PC-9 (cell line): ENCODE data around the gene TRAPPC3L. TPM values are rescaled to one million over a fixed set of nuclear protein-coding genes. Genes with fewer than 3 reads are reported as not detected.

Experiments used
- BruUV-seq: library from RNA; stranded (reverse); fragments of 400-500 nt; replicated peaks from 2 replicates; lab custom pipeline; 2021; lab: Mats Ljungman, UMichigan
- CTCF ChIA-PET: fragments of 300-600 bp; sonication (Branson Sonifier 250); formaldehyde crosslinking; loops from one replicate; lab custom pipeline; 2022; ENCODE audit warnings: antibody characterized with exemption; lab: Charles Lee
- POLR2A ChIA-PET: fragments of 300-600 bp; sonication (Branson Sonifier 250); formaldehyde crosslinking; loops from one replicate; lab custom pipeline; 2022; ENCODE audit warnings: antibody characterized with exemption; ENCODE audit not compliant: unreplicated experiment; lab: Charles Lee
- DNase-seq, 2 experiments: peaks; one replicate each; pipeline versions ENCODE4 v3.0.0 to v3.0.0-alpha.2; 2015 to 2022; ENCODE audit warnings: mixed read lengths in 1 of 2
- H2AFZ ChIP-seq: fragments of 200-600 bp; sonication (generic); 2 replicates; pipeline ENCODE4 v1.8.1; 2017; ENCODE audit warnings: antibody characterized with exemption
- H3F3A ChIP-seq: fragments of 200-600 bp; sonication (generic); 2 replicates; pipeline ENCODE4 v1.8.1; 2017; ENCODE audit warnings: antibody characterized with exemption, mild to moderate bottlenecking, low read depth; ENCODE audit not compliant: insufficient read depth
- H3K27ac ChIP-seq: fragments of 200-600 bp; sonication (generic); 2 replicates; pipeline ENCODE4 v1.6.1; 2016; ENCODE audit warnings: mixed run types
- H3K27me3 ChIP-seq: fragments of 200-600 bp; sonication (generic); 2 replicates; pipeline ENCODE4 v1.6.1; 2016; ENCODE audit warnings: low read depth, mixed run types; ENCODE audit not compliant: insufficient read depth
- H3K36me3 ChIP-seq: fragments of 200-600 bp; sonication (generic); 2 replicates; pipeline ENCODE4 v1.6.1; 2016; ENCODE audit warnings: low read depth, mixed run types
- H3K4me1 ChIP-seq: fragments of 200-600 bp; sonication (generic); replicated peaks from 2 replicates; pipeline ENCODE4 v1.6.1; 2016; ENCODE audit warnings: mixed run types; ENCODE audit not compliant: insufficient read depth
- H3K4me2 ChIP-seq: fragments of 200-600 bp; sonication (generic); 2 replicates; pipeline ENCODE4 v1.6.1; 2017; ENCODE audit warnings: mixed run types
- H3K4me3 ChIP-seq: fragments of 200-600 bp; sonication (generic); 2 replicates; pipeline ENCODE4 v1.6.1; 2016; ENCODE audit warnings: mixed run types
- H3K79me2 ChIP-seq: fragments of 200-600 bp; sonication (generic); 2 replicates; pipeline ENCODE4 v1.6.1; 2017; ENCODE audit warnings: low read depth, mixed run types
- H3K9me2 ChIP-seq: fragments of 200-600 bp; sonication (generic); 2 replicates; pipeline ENCODE4 v1.8.1; 2017; ENCODE audit warnings: mild to moderate bottlenecking; ENCODE audit not compliant: insufficient read depth
- H3K9me3 ChIP-seq: fragments of 200-600 bp; sonication (generic); 2 replicates; pipeline ENCODE4 v1.8.1; 2016; ENCODE audit warnings: low read depth; ENCODE audit not compliant: insufficient read depth
- H4K20me1 ChIP-seq: fragments of 200-600 bp; sonication (generic); 2 replicates; pipeline ENCODE4 v1.8.1; 2017; ENCODE audit not compliant: insufficient read depth
- CTCF ChIP-seq: fragments of 200-600 bp; sonication (generic); conservative IDR thresholded peaks from 2 replicates; pipeline ENCODE4 v1.6.1; 2017; ENCODE audit warnings: mixed run types, antibody characterized with exemption, mild to moderate bottlenecking, moderate library complexity
- EZH2 ChIP-seq: fragments of 200-600 bp; sonication (generic); IDR thresholded peaks from 2 replicates; pipeline ENCODE4 v1.8.0; 2017; ENCODE audit warnings: antibody characterized with exemption, low read depth
- intact Hi-C: fragments of 100-400 bp; cut with micrococcal nuclease; formaldehyde crosslinking; loops from one replicate; pipeline ENCODE4 v1.10.0; 2022; ENCODE audit not compliant: unreplicated experiment
- total RNA-seq: library from RNA; stranded (reverse); gene quantifications from 2 replicates; pipeline ENCODE4 v1.2.3, GENCODE V29; 2021

Gene TRAPPC3L
- total RNA-seq, 1 experiment from 2014 or later, result not detected

GRCh38 chr6:116483616-116484015 is 61.9 kb downstream of the TRAPPC3L start:
- intact Hi-C loops, result no loop called here
- H3F3A ChIP-seq, result no peaks in the 10 kb centered on the region
- no peaks in the 10 kb centered on the region for H3K4me1 ChIP-seq
- H3K27me3 ChIP-seq, result no peaks in the 10 kb centered on the region; the same call in 1 of the 2 replicates
- H3K27ac ChIP-seq, result no peak overlapping the region
- H4K20me1 ChIP-seq, result no peaks in the 10 kb centered on the region
- ChIA-PET POLR2A (no interaction called here), CTCF (no interaction called here)
- H3K79me2 ChIP-seq, result no peaks in the 10 kb centered on the region
- no peaks in the 10 kb centered on the region for H3K9me3 ChIP-seq
- no peaks in the 10 kb centered on the region for H3K9me2 ChIP-seq
- H3K36me3 ChIP-seq, result no peaks in the 10 kb centered on the region
- H2AFZ ChIP-seq, result no peak overlapping the region
- no peak overlapping the region for H3K4me3 ChIP-seq
- no peak overlapping the region for H3K4me2 ChIP-seq
- no TSS peak for BruUV-seq
- DNase-seq, result no peak
- TF ChIP-seq EZH2, result no peak
- no peak for TF ChIP-seq CTCF

GRCh38 chr6:116482780-116483179 is 62.7 kb downstream of the TRAPPC3L start:
- ChIA-PET CTCF (no interaction called here), POLR2A (no interaction called here)
- Histone ChIP-seq H3K27ac (no peak overlapping the region), H4K20me1 (no peaks in the 10 kb centered on the region), H3K4me3 (no peak overlapping the region), H3K4me1 (no peaks in the 10 kb centered on the region), H2AFZ (no peak overlapping the region), H3K27me3 (no peaks in the 10 kb centered on the region; the same call in 1 of the 2 replicates), H3F3A (no peaks in the 10 kb centered on the region), H3K36me3 (no peaks in the 10 kb centered on the region), H3K79me2 (no peaks in the 10 kb centered on the region), H3K9me2 (no peaks in the 10 kb centered on the region), H3K9me3 (no peaks in the 10 kb centered on the region), H3K4me2 (no peak overlapping the region)
- BruUV-seq, result no TSS peak
- DNase-seq, result no peak
- intact Hi-C loops, result no loop called here
- TF ChIP-seq CTCF, result no peak
- TF ChIP-seq EZH2, result no peak

GRCh38 chr6:116476002-116476678 is 69.3 kb downstream of the TRAPPC3L start:
- H3K36me3 ChIP-seq, result no peaks in the 10 kb centered on the region
- no peaks in the 10 kb centered on the region for H3K27me3 ChIP-seq
- no peaks in the 10 kb centered on the region for H3K4me1 ChIP-seq
- H3F3A ChIP-seq, result no peaks in the 10 kb centered on the region
- intact Hi-C loops, result no loop called here
- H3K9me3 ChIP-seq, result no peaks in the 10 kb centered on the region
- no peak for TF ChIP-seq EZH2
- no peak for TF ChIP-seq CTCF
- H3K9me2 ChIP-seq, result no peaks in the 10 kb centered on the region
- H2AFZ ChIP-seq, result no peak overlapping the region
- ChIA-PET POLR2A (no interaction called here), CTCF (no interaction called here)
- no peak overlapping the region for H3K27ac ChIP-seq
- no peak overlapping the region for H3K4me3 ChIP-seq
- no peak overlapping the region for H3K4me2 ChIP-seq
- H4K20me1 ChIP-seq, result no peaks in the 10 kb centered on the region
- DNase-seq, result no peak
- no peaks in the 10 kb centered on the region for H3K79me2 ChIP-seq
- BruUV-seq, result no TSS peak
